SHP77 treated with DMSO at 0.1 percent for 48 hours (cell line): ENCODE results near the gene VIM.

Experiments used
- DNase-seq: peaks from one replicate; lab custom pipeline; 2025; lab: John Stamatoyannopoulos, UW

Gene VIM

GRCh38 chr10:17228091-17229015, at the start of gene VIM:
VIM (plus strand) TSS chr10:17228241; CDS start chr10:17229423, 1,182 bp downstream.
- no peak for DNase-seq

- DNase-seq, result no peak
Observed at GRCh38 chr10:17179002-17179401, 49.0 kb upstream of the VIM start.

GRCh38 chr10:17181110-17181509, 46.9 kb upstream of the VIM start:
- DNase-seq, result no peak

GRCh38 chr10:17181751-17182150, 46.3 kb upstream of the VIM start:
- no peak for DNase-seq

GRCh38 chr10:17183110-17183509, 44.9 kb upstream of the VIM start:
- DNase-seq, result no peak

GRCh38 chr10:17185873-17186272, 42.2 kb upstream of the VIM start:
- no peak for DNase-seq

GRCh38 chr10:17188644-17189172, 39.3 kb upstream of the VIM start:
- DNase-seq, result no peak

- DNase-seq, result no peak
Observed at GRCh38 chr10:17190602-17191001, 37.4 kb upstream of the VIM start.

- no peak for DNase-seq
Observed at GRCh38 chr10:17195083-17195482, 33.0 kb upstream of the VIM start.

GRCh38 chr10:17196045-17196444, 32.0 kb upstream of the VIM start:
- DNase-seq, result no peak

- DNase-seq, result no peak
Observed at GRCh38 chr10:17196573-17196972, 31.5 kb upstream of the VIM start.

GRCh38 chr10:17199351-17199804, 28.7 kb upstream of the VIM start:
- no peak for DNase-seq

- DNase-seq, result no peak
Observed at GRCh38 chr10:17200001-17200911, 27.8 kb upstream of the VIM start.

GRCh38 chr10:17200912-17201793, 26.9 kb upstream of the VIM start, which contains the start of gene TRDMT1:
TRDMT1 (minus strand) TSS chr10:17201672; CDS start chr10:17201634, 38 bp downstream.
- DNase-seq, result peak; percentile 59

- DNase-seq, result no peak
Observed at GRCh38 chr10:17201794-17202116, 26.3 kb upstream of the VIM start.

- no peak for DNase-seq
Observed at GRCh38 chr10:17202506-17202905, 25.5 kb upstream of the VIM start.

- DNase-seq, result no peak
Observed at GRCh38 chr10:17202999-17203398, 25.0 kb upstream of the VIM start.

- no peak for DNase-seq
Observed at GRCh38 chr10:17203416-17203815, 24.6 kb upstream of the VIM start.

- DNase-seq, result no peak
Observed at GRCh38 chr10:17206210-17206709, 21.8 kb upstream of the VIM start.

GRCh38 chr10:17208476-17208875, 19.6 kb upstream of the VIM start:
- no peak for DNase-seq

GRCh38 chr10:17209302-17209701, 18.7 kb upstream of the VIM start:
- no peak for DNase-seq
